H1 (cell line): ENCODE data around the gene RFX5. TPM values are rescaled to one million over a fixed set of nuclear protein-coding genes. Genes with fewer than 3 reads are reported as not detected.
A peak's percentile ranks its signal among the peaks of the same experiment; 100 is the strongest.

ENCODE experiments used
- BRCA1 ChIP-seq: IDR thresholded peaks from 2 replicates; pipeline ENCODE4 v1.6.1; 2012; ENCODE audit warnings: low read depth, low read length, improper control_type of control experiment
- KDM4A ChIP-seq: IDR thresholded peaks from one replicate; pipeline ENCODE4 v1.7.1; 2012; ENCODE audit warnings: low read depth, mild to moderate bottlenecking, moderate library complexity, low read length, inconsistent platforms; ENCODE audit not compliant: severe bottlenecking
- KDM5A ChIP-seq: fragments of 200-600 bp; IDR thresholded peaks from 2 replicates; pipeline ENCODE4 v1.7.1; 2012; ENCODE audit warnings: mild to moderate bottlenecking, low read length, inconsistent platforms, mixed read lengths
- MAFK ChIP-seq: IDR thresholded peaks from 2 replicates; pipeline ENCODE4 v1.6.1; 2012; ENCODE audit warnings: low read depth, mild to moderate bottlenecking, improper control_type of control experiment, low read length
- PHF8 ChIP-seq: fragments of 200-600 bp; sonication (generic); conservative IDR thresholded peaks from 2 replicates; pipeline ENCODE4 v1.7.1; 2012; ENCODE audit warnings: low read depth, mild to moderate bottlenecking, inconsistent platforms, low read length, moderate library complexity
- POLR2A ChIP-seq, 2 experiments: IDR thresholded peaks; 1 replicate in 1 of 2; 2 replicates in 1 of 2; pipeline ENCODE4 v1.6.1; 2011; ENCODE audit warnings: low read depth in 2 of 2, low read length in 2 of 2, mild to moderate bottlenecking in 2 of 2; ENCODE audit errors: control extremely low read depth in 1 of 2
- POLR2AphosphoS5 ChIP-seq: IDR thresholded peaks from 2 replicates; pipeline ENCODE4 v1.6.1; 2011; ENCODE audit warnings: low read depth, low read length
- RFX5 ChIP-seq: IDR thresholded peaks from 2 replicates; pipeline ENCODE4 v1.6.1; 2011; ENCODE audit warnings: low read depth, low read length, improper control_type of control experiment, borderline replicate concordance
- polyA plus RNA-seq, 7 experiments: library from polyadenylated mRNA; depleted of rRNA in 3 of 7; stranded (reverse) in 5 of 7; unstranded in 2 of 7; fragments of >200 nt in 5 of 7; fragments of 200-250 nt in 2 of 7; gene quantifications; 1 replicate in 5 of 7; 2 replicates in 1 of 7; 4 replicates in 1 of 7; pipeline versions ENCODE4 v1.2.1 to v1.2.3, GENCODE V29; 2011 to 2013; ENCODE audit warnings: missing spikeins in 2 of 7, mixed read lengths in 2 of 7
- total RNA-seq: library from RNA; stranded (reverse); fragmentation: NEBNext Ultra II Directional; extraction: Animal tissue kit (Norgen Biotek cat#: 25700); gene quantifications from 2 replicates; pipeline ENCODE4 v1.2.1, GENCODE V29; 2021
- TF ChIP-seq, protein P1 (sequence below): fragments of 300-600 bp; sonication (generic); IDR thresholded peaks from 2 replicates; pipeline ENCODE4 v1.7.1; 2012; ENCODE audit warnings: low read length, moderate library complexity, mild to moderate bottlenecking, inconsistent platforms; ENCODE audit not compliant: insufficient replicate concordance
- TF ChIP-seq, protein P2 (sequence below): IDR thresholded peaks from 2 replicates; pipeline ENCODE4 v1.6.1; 2012; ENCODE audit warnings: inconsistent platforms

Gene RFX5
- total and polyA plus RNA-seq, 2 of the 8 experiments (the other 6 are each of a cell fraction or from before 2014, with no cell fraction given), result 27.8 to 59.7 TPM

DNA sequence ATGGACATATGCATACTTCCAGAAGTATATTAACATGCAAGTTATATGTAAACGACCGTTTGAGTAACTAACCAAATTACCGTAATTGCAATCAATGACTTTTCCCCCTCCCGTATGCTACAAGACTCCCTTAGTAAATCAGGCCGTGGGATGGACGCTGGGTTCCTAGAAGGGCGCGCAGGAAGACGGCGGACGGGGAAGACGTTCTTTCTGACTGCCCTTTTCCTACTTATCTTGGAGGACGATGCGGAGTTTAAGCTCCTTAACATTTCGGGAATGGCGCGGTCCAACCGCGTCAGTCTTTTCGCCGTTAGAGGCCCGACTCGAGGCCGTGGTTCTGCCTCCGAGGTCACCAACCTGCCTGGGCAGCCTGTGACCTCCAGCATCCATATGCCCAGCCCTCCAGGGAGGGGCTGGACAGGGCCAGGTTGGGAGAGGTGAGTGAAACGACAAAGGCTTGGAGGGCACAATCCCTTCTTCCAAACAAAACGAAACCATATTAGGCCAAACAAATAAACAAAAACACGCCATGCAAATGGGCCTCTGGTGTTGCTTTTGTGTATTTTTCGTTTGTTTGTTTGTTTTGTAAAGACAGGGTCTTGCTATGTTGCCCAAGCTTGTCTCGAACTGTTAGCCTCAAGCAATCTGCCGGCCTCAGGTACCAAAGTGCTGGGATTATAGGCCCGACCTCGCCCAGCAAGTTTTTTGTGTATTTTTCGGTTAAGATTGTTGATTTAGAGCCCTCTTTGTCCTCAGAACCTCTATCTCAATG lies 19.0 kb downstream of the RFX5 start (continued):
- TF ChIP-seq, protein P1, sequence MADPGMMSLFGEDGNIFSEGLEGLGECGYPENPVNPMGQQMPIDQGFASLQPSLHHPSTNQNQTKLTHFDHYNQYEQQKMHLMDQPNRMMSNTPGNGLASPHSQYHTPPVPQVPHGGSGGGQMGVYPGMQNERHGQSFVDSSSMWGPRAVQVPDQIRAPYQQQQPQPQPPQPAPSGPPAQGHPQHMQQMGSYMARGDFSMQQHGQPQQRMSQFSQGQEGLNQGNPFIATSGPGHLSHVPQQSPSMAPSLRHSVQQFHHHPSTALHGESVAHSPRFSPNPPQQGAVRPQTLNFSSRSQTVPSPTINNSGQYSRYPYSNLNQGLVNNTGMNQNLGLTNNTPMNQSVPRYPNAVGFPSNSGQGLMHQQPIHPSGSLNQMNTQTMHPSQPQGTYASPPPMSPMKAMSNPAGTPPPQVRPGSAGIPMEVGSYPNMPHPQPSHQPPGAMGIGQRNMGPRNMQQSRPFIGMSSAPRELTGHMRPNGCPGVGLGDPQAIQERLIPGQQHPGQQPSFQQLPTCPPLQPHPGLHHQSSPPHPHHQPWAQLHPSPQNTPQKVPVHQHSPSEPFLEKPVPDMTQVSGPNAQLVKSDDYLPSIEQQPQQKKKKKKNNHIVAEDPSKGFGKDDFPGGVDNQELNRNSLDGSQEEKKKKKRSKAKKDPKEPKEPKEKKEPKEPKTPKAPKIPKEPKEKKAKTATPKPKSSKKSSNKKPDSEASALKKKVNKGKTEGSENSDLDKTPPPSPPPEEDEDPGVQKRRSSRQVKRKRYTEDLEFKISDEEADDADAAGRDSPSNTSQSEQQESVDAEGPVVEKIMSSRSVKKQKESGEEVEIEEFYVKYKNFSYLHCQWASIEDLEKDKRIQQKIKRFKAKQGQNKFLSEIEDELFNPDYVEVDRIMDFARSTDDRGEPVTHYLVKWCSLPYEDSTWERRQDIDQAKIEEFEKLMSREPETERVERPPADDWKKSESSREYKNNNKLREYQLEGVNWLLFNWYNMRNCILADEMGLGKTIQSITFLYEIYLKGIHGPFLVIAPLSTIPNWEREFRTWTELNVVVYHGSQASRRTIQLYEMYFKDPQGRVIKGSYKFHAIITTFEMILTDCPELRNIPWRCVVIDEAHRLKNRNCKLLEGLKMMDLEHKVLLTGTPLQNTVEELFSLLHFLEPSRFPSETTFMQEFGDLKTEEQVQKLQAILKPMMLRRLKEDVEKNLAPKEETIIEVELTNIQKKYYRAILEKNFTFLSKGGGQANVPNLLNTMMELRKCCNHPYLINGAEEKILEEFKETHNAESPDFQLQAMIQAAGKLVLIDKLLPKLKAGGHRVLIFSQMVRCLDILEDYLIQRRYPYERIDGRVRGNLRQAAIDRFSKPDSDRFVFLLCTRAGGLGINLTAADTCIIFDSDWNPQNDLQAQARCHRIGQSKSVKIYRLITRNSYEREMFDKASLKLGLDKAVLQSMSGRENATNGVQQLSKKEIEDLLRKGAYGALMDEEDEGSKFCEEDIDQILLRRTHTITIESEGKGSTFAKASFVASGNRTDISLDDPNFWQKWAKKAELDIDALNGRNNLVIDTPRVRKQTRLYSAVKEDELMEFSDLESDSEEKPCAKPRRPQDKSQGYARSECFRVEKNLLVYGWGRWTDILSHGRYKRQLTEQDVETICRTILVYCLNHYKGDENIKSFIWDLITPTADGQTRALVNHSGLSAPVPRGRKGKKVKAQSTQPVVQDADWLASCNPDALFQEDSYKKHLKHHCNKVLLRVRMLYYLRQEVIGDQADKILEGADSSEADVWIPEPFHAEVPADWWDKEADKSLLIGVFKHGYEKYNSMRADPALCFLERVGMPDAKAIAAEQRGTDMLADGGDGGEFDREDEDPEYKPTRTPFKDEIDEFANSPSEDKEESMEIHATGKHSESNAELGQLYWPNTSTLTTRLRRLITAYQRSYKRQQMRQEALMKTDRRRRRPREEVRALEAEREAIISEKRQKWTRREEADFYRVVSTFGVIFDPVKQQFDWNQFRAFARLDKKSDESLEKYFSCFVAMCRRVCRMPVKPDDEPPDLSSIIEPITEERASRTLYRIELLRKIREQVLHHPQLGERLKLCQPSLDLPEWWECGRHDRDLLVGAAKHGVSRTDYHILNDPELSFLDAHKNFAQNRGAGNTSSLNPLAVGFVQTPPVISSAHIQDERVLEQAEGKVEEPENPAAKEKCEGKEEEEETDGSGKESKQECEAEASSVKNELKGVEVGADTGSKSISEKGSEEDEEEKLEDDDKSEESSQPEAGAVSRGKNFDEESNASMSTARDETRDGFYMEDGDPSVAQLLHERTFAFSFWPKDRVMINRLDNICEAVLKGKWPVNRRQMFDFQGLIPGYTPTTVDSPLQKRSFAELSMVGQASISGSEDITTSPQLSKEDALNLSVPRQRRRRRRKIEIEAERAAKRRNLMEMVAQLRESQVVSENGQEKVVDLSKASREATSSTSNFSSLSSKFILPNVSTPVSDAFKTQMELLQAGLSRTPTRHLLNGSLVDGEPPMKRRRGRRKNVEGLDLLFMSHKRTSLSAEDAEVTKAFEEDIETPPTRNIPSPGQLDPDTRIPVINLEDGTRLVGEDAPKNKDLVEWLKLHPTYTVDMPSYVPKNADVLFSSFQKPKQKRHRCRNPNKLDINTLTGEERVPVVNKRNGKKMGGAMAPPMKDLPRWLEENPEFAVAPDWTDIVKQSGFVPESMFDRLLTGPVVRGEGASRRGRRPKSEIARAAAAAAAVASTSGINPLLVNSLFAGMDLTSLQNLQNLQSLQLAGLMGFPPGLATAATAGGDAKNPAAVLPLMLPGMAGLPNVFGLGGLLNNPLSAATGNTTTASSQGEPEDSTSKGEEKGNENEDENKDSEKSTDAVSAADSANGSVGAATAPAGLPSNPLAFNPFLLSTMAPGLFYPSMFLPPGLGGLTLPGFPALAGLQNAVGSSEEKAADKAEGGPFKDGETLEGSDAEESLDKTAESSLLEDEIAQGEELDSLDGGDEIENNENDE, result peak; percentile 97
- no peak for TF ChIP-seq BRCA1
- 0 out of 2 replicates have a peak, but pooled peaks have one; percentile 11 for TF ChIP-seq RFX5
- no peak for TF ChIP-seq KDM5A
- TF ChIP-seq, protein P2, sequence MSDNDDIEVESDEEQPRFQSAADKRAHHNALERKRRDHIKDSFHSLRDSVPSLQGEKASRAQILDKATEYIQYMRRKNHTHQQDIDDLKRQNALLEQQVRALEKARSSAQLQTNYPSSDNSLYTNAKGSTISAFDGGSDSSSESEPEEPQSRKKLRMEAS, result peak; percentile 18; the same call in 1 of the 2 replicates
- peak; percentile 58 for TF ChIP-seq POLR2AphosphoS5
- peak; percentile 41 for TF ChIP-seq PHF8
- peak in 1 of 2 experiments; percentile 72; a peak in 1 of 3 replicates for TF ChIP-seq POLR2A (IDR thresholded peaks at IDR 0.05; ENCODE audit: control extremely low read depth in 1 of 2, low read depth in 2 of 2, low read length in 2 of 2)
- no peak for TF ChIP-seq MAFK
- TF ChIP-seq KDM4A, result no peak
